ENCODE measurements around the gene EPB41L2.

The EPB41L2 gene

GRCh38 chr6:131029626-131030297 is 33.3 kb downstream of the EPB41L2 start:
- no peak overlapping the region for H3K4me3 ChIP-seq (ENCODE audit: low read depth, low read length)
- no peak for TF ChIP-seq CTCF (IDR thresholded peaks at IDR 0.05; ENCODE audit: low read depth, low read length, missing control alignments)
- peak; percentile 36 for DNase-seq (ENCODE audit: low read depth)

DNA sequence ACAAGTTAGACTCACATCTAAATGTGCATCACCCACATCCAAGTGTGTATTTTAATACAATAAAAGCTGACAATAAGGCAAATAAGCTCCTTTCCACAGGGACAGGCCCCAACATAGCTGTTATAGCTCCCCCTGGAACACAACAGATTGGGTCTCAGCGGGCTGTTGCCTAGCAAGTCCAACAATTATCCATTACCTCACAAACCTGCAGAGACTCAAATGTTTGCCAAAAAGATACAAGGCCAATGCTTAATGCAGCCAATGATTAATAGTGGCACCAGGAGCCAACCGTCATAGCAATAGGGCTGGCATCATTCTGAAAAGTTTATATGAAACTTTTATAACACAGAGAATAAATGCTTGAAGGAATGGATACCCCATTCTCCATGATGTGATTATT is 35.7 kb downstream of the EPB41L2 start:
- H3K4me3 ChIP-seq (ENCODE audit: low read depth, low read length): no peak overlapping the region
- no peak for TF ChIP-seq CTCF (IDR thresholded peaks at IDR 0.05; ENCODE audit: low read depth, low read length, missing control alignments)
- DNase-seq (ENCODE audit: low read depth): no peak

GRCh38 chr6:131026243-131026642 is 36.8 kb downstream of the EPB41L2 start:
- no peak overlapping the region for H3K4me3 ChIP-seq (ENCODE audit: low read depth, low read length)
- no peak for DNase-seq (ENCODE audit: low read depth)
- TF ChIP-seq CTCF (IDR thresholded peaks at IDR 0.05; ENCODE audit: low read depth, low read length, missing control alignments): no peak

- no peak overlapping the region for H3K4me3 ChIP-seq (ENCODE audit: low read depth, low read length)
- DNase-seq (ENCODE audit: low read depth): no peak
- no peak for TF ChIP-seq CTCF (IDR thresholded peaks at IDR 0.05; ENCODE audit: low read depth, low read length, missing control alignments)
These were observed 38.5 kb downstream of the EPB41L2 start for GRCh38 chr6:131024565-131024964.

DNA sequence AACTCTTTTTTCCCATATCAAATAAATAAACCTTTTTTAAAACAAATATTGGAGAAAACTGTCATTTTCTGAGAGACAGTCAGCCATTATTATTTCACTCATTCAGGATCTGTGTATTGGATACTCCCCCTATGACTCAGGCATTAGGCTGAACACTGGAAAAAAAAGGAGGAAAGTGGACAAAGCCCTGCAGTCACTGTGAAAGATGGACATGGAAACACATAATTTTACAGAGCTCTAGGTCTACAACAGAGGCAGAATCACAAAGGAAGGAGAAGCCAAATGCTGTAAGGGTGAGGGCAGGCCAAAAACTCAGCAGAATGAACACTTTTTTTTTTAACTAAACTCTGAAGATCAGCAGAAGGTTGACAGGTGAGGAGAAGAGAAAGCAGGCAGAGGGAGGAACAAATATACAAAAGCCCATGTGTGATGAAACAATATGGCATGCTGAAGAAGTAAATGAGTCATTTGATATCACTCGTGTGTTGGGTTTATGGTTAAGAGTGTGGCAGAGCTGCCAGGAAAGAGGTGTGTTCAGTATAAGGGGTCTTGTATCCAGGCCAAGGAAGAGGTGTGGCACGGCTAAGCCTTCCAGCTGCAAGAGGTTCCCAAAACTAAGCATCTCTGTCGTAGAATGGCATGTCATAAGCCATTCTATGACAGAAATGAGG is 39.1 kb downstream of the EPB41L2 start:
- DNase-seq (ENCODE audit: low read depth): no peak
- no peak for TF ChIP-seq CTCF (IDR thresholded peaks at IDR 0.05; ENCODE audit: low read depth, low read length, missing control alignments)
- no peak overlapping the region for H3K4me3 ChIP-seq (ENCODE audit: low read depth, low read length)

DNA sequence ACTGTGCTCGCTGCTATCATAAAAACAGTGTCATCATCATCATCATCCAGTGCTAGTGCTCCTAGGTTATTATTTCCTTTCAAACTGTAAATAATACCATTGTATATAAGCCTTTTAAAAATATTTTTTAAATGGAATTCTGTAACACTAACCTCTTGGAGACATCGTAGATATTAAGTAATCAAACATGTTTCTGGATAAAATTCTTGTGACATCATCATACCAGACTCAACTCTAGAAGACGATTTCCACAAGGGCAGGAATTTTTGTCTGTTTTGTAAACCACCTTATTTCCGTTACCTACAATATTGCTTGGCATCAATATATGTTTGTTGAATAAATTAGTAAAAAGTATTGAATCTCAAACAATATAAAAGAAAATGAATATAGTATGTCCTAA is 40.4 kb downstream of the EPB41L2 start:
- no peak overlapping the region for H3K4me3 ChIP-seq (ENCODE audit: low read depth, low read length)
- no peak for DNase-seq (ENCODE audit: low read depth)
- no peak for TF ChIP-seq CTCF (IDR thresholded peaks at IDR 0.05; ENCODE audit: low read depth, low read length, missing control alignments)

DNA sequence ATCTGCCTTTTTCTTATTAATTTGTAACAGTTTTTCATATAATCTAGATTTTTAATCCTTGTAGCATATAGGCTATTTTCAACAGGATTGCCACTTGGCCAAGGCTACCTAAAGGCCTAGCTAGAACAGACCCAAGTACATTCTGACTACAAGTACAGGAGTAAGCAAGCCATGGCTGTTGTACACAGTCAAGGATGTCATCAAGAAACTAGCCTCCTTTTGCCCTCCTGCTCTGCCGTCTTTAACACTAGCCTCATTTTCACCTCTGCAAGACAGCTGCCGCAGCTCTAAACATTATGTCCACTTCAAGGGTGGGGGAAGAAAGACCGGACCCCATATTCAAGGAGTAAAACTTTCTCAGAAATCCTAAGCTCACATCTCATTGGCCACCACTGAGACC is 45.1 kb downstream of the EPB41L2 start:
- H3K4me3 ChIP-seq (ENCODE audit: low read depth, low read length): no peak overlapping the region
- DNase-seq (ENCODE audit: low read depth): no peak
- no peak for TF ChIP-seq CTCF (IDR thresholded peaks at IDR 0.05; ENCODE audit: low read depth, low read length, missing control alignments)
